HG03095 (cell line): ENCODE results near the gene LTN1.
A peak's percentile ranks its signal among the peaks of the same experiment; 100 is the strongest.
"Not testable (repeated sequence)": the region's sequence is repeated elsewhere in the genome, so short reads cannot be mapped to it uniquely, and the experiment has no call there.

Experiments used
- ATAC-seq: cut with Tn5 transposase; IDR thresholded peaks from one replicate; pipeline ENCODE4 v1.9.1; 2021; ENCODE audit warnings: moderate library complexity; ENCODE audit not compliant: unreplicated experiment

Gene LTN1

DNA sequence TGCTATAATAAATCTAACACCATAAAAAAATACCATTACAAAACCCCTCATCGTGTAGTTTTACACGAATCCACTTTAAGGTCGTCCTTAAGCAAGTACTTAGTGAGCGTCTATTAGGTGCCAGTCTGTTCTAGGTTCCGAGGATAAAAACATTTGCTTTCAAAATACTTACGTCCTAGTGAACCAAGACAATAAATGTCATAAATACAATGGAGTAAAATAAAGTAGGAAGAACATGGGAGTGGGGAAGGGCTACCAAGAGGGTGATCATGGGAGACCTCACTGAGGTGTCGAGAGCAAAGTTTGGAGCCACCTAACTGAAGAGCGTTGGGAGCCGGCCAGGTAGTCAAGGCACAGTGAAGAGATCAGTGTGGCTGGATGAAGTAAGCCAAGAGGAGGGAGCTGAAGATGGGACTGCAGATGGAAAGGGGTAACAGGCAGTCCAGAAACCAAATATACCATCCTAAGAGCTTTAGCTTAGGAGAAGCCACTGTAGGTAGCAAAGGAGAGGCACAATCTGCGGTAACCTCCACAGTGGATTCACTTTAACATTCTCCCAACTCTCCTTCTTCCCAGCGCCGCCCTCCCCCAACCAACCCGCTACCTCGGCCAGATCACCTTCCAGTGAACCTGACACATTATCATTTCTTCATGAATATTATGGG lies 684 bp downstream of the LTN1 start:
- peak; percentile 3 for ATAC-seq

DNA sequence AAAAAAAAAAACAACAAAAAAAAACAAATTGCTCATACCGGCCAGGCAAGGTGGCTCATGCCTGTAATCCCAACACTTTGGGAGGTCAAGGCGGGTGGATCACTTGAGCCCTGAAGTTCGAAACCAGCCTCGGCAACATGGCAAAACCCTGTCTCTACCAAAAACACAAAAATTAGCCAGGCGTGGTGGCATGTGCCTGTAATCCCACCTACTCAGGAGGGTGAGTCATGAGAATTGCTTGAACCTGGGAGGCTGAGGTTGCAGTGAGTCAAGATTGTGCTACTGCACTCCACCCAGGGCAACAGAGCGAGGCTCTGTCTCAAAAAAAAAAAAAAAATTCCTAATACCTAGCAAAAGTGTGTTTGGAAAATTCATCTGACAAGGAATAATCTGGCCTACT lies 4.5 kb downstream of the LTN1 start:
- not testable (repeated sequence) for ATAC-seq

DNA sequence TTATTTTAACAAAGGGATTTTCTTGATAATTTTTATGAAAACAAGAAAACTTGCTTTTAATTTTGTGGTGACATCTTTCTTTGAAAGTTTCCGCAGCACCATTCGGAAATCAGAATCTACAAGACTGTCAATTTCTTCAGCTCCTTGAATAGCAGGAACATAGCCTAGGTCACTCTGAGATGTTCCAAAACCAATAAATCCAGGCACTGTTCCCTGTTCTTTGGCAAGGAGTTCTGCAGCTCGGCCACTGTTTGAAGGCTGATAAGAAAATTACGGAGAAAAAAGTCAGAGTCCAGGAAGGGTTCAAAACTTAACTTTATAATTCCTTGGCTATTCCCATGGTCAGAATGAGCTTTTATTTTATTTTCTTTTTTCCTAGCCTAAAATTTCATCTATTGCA lies 6.0 kb downstream of the LTN1 start:
- ATAC-seq: no peak

DNA sequence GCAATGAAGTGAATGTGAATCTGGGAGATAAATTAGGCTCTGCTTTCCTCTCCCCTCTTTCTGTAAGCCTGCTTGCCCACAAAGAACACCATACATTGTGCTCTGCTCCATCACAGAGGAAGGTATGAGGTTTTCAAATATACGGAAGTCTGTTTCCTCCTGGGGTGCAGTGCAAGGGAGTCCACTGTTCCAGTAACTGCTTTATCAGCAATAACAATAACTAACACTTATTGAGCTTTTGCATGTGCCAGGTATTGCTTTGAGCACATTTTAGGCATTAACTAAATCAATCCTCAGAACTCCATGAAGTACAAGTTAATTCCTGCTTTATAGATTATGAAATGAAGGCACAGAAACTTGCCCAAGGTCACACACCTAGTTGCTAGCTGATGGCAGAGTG lies 10.0 kb downstream of the LTN1 start:
- no peak for ATAC-seq

DNA sequence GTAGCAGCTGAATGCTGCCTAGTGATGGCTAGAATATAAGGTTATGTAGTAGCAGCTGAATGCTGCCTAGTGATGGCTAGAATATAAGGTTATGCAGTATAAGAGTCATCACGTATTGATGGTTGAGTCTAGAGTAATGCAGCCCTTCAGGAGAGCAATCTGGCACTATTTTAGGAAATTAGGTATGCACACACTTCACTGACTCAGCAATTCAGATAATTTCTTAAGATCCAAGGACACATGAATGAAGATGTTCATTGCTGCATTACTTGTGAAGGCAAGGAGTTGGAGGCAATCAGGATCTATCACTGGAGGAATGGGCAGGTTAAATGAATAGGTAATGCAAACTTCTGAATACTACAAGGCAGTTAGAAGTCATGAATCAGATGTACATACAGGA lies 13.6 kb downstream of the LTN1 start:
- ATAC-seq: no peak

DNA sequence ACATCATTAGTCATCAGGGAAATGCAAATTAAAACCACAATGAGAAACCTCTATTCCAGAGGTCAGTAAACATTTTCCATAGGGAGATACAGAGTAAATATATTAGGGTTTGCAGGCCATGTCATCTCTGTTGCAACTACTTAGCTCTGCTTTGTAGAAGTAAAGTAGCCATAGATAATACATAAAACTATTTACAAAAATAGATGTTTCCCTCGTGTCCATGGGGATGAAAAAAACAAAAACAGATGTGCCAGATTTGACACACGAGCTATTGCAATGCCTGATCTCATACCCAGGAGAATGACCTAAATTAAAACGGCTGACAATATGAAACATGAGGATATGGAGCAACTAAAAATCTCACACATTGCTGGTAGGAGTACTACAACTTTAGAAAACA lies 17.3 kb downstream of the LTN1 start:
- no peak for ATAC-seq

DNA sequence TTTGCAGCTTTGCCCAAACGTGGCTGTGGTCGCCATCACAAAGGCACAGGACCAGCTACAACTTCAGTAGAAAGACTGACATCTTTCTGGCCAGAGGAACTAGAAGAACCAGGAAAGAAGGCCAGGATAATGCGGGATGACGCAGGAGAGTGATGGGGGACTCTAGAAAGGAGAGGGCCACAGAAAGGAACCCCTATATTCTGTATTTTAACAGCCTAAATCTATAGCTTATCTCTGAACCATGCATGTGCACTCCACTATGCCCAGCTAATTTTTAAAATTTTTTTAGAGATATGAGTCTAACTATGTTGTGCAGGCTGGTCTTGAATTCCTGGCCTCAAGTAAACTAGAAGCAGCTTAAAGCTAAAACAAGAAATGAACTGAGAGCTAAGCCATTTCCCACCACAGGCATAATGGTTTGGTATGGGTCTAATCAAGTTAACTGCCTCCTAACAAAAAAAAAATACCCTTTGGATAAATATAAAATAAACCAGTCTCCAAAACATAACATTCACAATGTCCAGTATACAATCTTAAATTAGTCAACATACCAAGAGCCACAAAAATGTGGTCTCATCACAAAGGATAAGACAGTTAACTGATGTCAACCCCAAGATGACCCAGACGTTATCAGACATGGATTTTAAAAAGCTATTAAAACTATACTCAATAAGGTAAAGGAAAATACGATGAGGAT lies 18.0 kb downstream of the LTN1 start:
- ATAC-seq: no peak

DNA sequence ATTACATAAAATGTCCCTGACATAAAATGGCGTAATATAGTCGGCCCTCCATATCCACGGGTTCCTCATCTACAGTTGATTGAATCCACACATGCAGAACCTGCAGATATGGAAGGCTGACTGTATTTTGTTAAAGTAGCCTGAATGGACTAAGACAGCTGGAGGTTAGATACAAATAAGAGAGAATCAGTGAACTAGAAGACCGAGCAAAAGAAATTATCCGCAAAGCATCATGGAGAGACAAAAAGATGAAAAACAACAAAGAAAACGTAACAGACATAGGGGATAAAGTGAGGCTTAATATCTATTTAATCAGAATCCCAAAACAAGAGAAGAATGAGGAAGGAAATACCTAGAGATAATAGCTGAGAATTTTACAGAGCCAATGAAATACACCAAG lies 20.3 kb downstream of the LTN1 start:
- no peak for ATAC-seq

DNA sequence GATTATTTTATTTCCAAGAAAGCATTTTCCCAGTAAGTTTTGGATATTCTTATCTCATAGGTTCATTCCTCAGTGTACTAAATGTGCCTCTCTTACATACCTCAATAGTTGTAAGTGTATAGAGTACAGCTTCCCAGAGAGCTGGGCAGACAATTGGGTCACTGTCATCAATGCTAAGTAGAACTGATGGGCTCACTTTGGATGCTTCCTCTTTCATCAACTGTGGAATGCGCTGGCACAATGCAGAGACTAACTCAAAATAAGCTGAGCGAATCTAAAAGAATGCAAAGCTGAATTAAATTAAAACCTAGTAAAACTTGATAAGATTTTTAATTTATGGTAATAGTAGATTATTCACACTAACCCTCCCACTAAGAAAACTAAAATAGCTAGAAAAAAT lies 21.5 kb downstream of the LTN1 start:
- no peak for ATAC-seq

DNA sequence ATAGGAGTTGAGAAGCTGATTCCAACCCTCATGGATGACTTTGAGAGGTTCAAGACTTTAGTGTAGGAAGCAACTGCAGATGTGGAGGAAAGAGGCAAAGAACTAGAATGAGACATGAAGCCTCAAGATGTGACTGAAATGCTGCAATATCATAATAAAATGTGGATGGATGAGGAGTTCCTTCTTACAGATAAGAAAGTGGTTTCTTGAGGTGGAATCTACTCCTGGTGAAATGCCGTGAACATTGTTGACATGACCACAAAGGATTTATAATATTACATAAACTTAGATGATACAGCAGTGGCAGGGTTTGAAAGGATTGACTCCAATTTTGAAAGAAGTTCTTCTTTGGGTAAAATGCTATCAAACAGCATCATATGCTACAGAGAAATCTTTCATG lies 28.8 kb downstream of the LTN1 start:
- no peak for ATAC-seq

DNA sequence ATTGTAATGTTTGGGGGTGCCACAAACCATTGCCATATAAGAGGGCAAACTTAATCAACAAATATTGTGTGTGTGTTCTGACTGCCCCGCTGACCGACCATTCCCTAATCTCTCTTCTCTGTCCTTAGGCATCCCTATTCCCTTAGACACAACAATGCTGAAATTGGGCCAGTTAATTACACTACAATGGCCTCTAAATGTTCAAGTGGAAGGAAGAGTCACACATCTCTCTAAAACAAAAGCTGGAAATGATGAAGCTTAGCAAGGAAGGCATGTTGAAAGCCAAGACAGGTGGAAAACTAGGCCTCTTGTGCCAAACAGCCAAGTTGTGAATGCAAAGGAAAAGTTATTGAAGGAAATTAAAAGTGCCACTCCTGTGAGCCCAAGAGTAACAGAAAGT lies 30.2 kb downstream of the LTN1 start:
- no peak for ATAC-seq

DNA sequence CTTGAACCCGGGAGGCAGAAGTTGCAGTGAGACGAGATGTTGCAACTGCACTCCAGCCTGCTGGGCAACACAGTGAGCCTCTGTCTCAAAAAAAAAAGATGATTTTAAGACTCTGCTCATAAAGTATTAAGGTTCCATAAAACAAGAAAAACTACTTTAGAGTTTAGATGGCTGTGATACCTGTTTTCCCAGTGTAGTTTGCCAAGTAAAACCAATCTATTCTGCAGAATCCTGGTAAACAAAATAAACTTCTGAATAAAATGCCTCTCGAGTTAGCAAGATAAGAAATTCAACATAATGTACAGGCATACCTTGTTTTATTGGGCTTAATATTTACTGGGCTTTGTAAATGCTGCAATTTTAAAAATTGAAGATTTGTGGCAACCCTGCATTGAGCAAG lies 30.8 kb downstream of the LTN1 start:
- no peak for ATAC-seq

DNA sequence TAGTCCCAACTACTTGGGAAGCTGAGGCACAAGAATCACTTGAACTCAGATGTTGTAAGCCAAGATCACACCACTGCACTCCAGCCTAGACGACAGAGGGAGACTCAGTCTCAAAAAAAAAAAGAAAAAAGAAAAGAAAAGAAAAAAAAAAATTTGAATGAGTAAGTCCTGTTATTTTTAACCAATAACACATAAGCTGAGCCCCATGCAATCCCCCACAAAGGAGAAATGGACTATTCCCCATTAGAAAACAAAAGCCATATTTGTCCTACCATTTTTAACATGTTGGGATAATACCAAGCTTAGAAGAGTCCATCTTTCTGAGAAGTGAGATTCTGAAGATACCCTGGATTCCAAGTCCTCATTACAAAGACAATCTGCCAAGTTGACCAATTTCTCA lies 32.4 kb downstream of the LTN1 start:
- ATAC-seq: no peak

DNA sequence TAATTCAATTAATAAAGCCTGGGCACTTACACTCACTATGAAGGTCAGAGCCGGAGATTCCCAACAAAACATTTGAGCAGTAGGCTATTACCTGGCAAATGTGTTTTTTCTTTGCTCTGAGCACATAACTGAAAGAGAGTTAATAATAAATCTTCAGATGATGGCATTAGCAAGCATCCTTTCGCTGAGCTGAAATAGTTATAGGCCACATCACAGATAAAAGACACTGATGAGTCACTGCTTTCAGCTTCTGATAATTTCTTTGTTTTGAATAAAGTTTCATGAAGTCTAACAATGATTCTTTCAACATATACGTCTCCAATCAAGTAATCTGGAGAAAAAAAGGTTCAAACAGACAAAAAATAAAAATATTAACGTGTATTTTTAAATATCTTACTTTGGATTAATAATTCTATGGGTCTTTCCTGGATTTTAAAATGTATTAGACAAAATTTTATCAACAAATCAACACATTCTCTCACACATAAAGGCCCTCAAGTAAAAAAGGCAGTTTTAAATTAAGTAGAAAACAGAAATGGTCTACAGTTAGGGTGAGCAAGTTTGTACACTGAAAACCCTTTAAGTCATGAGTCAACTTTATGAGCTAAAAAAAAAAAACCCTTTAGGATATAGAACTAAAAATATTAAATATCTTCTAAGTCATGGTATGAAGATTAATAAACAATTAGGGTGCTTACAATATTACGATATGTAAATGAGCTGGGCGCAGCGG lies 33.1 kb downstream of the LTN1 start:
- ATAC-seq: no peak

DNA sequence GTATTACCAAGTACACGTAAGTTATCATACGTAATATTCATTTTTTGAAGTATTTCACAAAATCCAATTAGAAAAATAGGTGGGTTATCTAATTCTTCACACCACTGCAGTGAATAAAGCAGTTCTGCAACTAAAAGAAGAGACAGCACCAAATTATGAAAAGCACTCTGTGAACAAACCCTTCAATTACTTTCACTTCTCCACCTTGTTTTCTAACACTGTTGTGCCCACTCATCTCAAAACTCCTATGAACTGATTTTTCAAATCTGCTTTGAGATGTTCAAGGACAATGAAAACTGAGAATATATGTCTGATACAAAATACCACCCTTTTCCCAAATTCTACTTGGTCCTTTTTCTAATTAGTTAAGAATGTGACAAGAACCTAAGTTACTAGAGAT lies 39.4 kb downstream of the LTN1 start:
- ATAC-seq: peak; percentile 72

DNA sequence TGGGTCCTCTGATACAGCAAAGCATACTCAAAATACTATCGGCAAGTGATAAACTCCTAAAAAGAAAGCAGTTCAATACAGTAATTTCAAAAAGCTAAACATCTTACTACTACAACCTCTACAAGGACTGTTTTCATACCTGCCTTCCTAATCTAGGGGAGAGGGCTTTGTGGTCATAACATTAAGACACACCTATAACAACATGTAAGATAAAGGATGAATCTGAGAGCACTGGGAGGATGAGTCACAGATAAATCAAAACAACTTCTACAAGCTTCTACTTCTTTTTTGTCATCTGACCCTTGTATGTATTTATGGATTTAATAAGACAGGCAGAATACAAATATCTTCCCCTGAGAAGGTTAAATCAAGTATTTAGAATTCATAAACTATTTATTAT lies 40.0 kb downstream of the LTN1 start:
- ATAC-seq: no peak

DNA sequence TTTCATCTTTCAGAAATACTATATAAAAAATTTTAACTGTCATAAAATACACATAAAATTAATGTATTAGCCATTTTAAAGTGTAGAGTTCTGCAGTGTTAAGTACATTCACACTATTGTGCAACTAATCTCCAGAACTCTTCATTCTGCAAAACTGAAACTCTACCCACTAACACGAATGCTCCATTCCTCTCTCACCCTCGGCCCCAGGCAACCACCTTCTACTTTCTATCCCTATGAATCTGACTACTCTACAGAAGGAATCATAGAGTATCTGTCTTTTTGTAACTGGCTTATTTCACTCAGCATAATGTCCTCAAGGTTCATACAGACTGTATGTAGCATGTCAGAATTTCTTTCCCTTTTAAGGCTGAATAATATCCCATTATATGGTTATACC lies 43.4 kb downstream of the LTN1 start:
- ATAC-seq: no peak

DNA sequence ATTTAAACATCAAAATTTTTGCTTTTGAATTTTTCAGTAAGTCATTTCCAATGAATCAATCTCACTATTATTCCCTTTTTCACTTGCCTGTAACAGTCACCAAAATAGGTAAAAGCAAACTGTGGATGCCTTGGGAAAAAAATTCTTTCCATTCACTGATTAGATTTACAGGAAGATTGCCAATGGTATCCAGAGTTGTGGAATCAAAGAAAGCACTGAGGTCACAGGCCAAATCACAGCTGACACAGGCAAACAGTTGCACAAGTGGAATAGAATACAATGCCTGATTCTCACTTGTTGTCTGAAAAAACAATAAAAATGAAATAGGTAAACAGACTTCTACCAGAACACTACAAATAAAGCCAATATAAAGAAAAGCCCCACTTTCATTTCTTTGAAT lies 48.4 kb downstream of the LTN1 start:
- ATAC-seq: no peak

DNA sequence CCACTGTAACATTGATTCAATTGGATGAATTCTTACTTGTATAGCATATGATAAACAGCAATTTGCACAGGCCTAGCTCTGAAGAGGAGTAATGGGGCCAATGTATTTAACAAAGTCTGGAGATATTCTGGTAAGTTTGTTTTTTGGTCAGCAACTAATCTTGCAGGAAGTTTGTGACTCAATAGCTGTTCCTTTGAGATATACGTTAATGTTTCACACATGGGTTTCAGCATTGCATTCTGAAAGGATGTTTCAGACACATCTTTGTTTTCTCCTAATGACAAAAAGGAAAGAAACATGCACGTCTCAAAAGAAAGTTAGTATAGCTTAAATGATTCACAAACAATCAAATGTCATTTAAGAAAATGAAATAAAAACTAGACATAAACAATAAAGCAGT lies 49.0 kb downstream of the LTN1 start:
- no peak for ATAC-seq

DNA sequence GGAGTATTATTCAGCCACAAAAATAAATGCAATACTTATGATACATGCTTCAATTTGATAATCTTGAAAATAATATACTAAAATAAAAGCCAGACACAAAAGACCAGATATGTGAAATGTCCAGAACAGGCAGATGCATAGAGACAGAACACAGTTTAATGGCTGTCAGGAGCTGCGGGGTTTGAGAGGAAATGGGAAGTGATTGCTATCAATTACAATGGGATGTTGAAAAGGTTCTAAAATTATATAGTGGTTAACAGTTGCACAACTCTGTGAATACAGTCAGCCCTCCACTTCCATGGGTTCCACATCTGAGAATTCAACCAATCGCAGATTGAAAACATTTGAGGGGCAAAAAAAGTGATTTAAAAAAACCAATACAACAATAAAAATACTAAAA lies 54.0 kb downstream of the LTN1 start:
- ATAC-seq: no peak

DNA sequence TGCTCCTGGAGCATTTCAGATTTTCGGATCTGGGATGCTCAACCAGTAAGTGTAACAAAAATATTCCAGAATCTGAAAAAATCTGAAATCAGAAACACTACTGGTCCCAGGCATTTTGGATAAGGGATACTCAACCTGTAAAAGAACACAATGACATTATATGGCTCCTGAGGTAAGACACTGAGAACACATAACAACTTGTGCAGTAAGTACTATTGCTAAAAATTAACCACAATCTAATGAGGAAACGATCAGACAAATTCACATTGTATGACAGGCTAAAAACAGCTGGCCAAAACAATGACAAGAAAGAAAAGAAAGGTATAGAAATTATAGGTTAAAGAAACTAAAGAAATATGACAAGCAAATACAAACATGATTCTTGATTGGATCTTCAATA lies 54.9 kb downstream of the LTN1 start:
- ATAC-seq: no peak

DNA sequence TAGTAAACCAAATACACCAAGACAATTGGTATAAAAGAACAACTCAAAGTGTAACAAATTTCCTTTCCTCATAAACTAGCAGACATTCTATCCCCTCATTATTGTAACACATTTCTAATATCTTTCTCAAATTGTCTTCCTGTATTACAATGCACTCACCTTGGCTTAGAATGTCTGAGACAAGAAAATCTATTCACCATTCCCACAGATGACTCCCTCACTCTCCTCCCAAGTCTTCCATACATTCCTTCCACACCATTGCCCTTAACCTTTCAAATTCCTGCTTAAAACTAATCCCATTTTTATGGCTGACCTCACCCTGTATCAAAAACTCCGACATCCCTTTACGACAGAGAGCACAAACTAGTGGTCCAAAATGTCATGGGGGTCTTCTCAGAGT lies 56.0 kb downstream of the LTN1 start:
- ATAC-seq: no peak
